GM10248 (cell line): Measurements from ENCODE around the gene TUT1.
"Not testable (repeated sequence)": the region's sequence is repeated elsewhere in the genome, so short reads cannot be mapped to it uniquely, and the experiment has no call there.

Source experiments
- CTCF ChIA-PET: fragments of 300-600 bp; sonication (Branson Sonifier 250); formaldehyde crosslinking; extraction: SDS; loops from one replicate; lab custom pipeline; 2021; ENCODE audit warnings: antibody characterized with exemption; lab: Yijun Ruan, JAX
- POLR2A ChIA-PET: fragments of 350-650 bp; sonication (Branson Sonifier 250); formaldehyde crosslinking; extraction: SDS; loops from one replicate; lab custom pipeline; 2020; ENCODE audit warnings: antibody characterized with exemption; lab: Yijun Ruan, JAX
- DNase-seq: peaks from one replicate; pipeline ENCODE4 v3.0.0; 2012; ENCODE audit errors: extremely low spot score
- TF ChIP-seq, protein P1 (sequence below): IDR thresholded peaks from 2 replicates; pipeline ENCODE4 v1.5.1; 2012; ENCODE audit warnings: mild to moderate bottlenecking, low read depth; ENCODE audit errors: extremely low read depth, missing control alignments, control extremely low read depth

TUT1 gene

DNA sequence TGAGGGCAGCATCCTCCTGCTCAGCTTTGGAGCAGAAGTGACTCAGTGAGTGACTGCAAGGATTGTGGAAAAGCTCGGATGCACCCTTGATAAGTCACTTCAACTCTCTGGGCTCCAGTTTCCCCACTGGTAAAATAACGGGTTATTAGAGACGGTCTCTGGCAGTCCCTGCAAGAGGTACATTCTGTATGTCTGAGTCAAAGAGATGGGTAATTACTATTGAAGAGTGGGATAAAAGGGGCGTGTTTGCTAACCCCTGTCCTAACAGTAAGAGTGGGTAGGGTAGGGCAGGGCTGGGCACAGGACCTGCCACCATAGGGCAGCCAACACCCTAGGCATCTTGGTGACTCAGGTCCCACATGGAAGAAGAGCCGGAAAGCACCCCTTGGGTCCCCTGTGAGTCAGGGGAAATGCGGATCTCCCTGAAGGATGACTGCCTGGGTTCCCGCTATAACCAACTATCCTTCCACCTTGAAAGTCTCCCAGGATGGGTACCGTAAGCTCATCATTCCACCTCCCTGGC is 37.4 kb downstream of the TUT1 start:
- POLR2A ChIA-PET: interaction anchor here (1.0 to 1.9 kb wide), 3 partner anchors 16 to 48 kb away, joined by 3 to 6 read pairs (median 4); partner anchors contain the start of genes EEF1G and MTA2
- CTCF ChIA-PET: interaction anchor here (0.8 to 13.0 kb wide), 4 partner anchors 10 to 158 kb away, joined by 3 to 247 read pairs (median 12); partner anchors contain the start of gene AHNAK
- no peak for DNase-seq
- TF ChIP-seq, protein P1, sequence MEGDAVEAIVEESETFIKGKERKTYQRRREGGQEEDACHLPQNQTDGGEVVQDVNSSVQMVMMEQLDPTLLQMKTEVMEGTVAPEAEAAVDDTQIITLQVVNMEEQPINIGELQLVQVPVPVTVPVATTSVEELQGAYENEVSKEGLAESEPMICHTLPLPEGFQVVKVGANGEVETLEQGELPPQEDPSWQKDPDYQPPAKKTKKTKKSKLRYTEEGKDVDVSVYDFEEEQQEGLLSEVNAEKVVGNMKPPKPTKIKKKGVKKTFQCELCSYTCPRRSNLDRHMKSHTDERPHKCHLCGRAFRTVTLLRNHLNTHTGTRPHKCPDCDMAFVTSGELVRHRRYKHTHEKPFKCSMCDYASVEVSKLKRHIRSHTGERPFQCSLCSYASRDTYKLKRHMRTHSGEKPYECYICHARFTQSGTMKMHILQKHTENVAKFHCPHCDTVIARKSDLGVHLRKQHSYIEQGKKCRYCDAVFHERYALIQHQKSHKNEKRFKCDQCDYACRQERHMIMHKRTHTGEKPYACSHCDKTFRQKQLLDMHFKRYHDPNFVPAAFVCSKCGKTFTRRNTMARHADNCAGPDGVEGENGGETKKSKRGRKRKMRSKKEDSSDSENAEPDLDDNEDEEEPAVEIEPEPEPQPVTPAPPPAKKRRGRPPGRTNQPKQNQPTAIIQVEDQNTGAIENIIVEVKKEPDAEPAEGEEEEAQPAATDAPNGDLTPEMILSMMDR: no peak

- ChIA-PET CTCF (interaction anchor here (0.8 to 13.0 kb wide), 6 partner anchors 9 to 158 kb away, joined by 3 to 247 read pairs (median 4); partner anchors contain the start of genes AHNAK and TUT1), POLR2A (interaction anchor here (0.7 to 2.6 kb wide), 6 partner anchors 16 to 112 kb away, joined by 3 to 8 read pairs (median 4); partner anchors contain the start of genes C11orf98, CSKMT, EEF1G and MTA2)
- DNase-seq: no peak
- TF ChIP-seq, protein P1: no peak
Measured at GRCh38 chr11:62553080-62553838, 38.1 kb downstream of the TUT1 start.

GRCh38 chr11:62552485-62553079 is 38.7 kb downstream of the TUT1 start:
- TF ChIP-seq, protein P1: no peak
- CTCF ChIA-PET: interaction anchor here (1.5 to 13.0 kb wide), 6 partner anchors 9 to 234 kb away, joined by 3 to 247 read pairs (median 6); partner anchors contain the start of genes AHNAK and TUT1
- POLR2A ChIA-PET: interaction anchor here (0.7 to 2.6 kb wide), 7 partner anchors 18 to 288 kb away, joined by 3 to 8 read pairs (median 4); partner anchors contain the start of genes C11orf98, CSKMT, EEF1G and TUT1
- no peak for DNase-seq

- not testable (repeated sequence) for DNase-seq
- POLR2A ChIA-PET: interaction anchor here (0.7 to 1.5 kb wide), 3 partner anchors 8 to 86 kb away, joined by 3 to 4 read pairs (median 4); no protein-coding TSS in a partner anchor
- CTCF ChIA-PET: interaction anchor here (1.1 to 13.0 kb wide), 6 partner anchors 7 to 156 kb away, joined by 3 to 247 read pairs (median 6); partner anchors contain the start of gene AHNAK
Measured at GRCh38 chr11:62550478-62550877, 40.8 kb downstream of the TUT1 start.

DNA sequence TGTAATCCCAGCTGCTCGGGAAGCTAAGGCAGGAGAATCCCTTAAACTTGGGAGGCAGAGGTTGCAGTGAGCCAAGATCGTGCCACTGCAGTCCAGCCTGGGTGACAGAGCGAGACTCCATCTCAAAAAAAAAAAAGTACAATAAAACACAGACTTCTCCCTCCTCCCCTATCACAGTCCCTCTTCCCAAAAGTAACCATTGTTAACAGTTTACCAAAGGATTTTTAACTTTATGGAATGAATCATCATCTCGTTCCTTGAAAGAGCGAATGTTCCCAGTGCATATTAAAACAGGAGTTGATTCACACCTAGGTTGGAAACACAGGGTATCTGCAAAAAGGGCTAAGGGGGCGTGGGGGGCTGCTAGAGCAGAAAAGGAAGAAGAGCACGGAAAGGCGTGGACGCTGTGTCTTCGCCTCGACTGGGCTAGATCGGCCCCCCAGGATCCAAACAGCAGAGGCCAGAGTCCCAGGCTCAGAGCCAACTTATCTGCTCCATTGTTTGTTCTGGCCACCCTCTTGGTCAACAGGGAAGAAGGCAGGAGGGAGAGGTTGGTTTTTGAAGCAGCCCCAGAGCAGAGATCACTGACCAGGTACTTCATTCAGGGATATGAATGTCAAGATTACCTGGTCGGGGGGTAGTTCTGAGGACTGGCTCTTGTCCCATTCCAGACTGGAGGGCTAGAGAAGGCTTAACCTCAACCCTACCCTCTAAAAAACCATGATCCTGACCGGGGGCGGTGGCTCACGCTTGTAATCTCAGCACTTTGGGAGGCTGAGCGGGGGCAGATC is 42.6 kb downstream of the TUT1 start:
- DNase-seq: no peak
- POLR2A ChIA-PET: no interaction called here
- CTCF ChIA-PET: interaction anchor here (1.0 to 10.0 kb wide), 3 partner anchors 7 to 154 kb away, joined by 4 to 247 read pairs (median 5); no protein-coding TSS in a partner anchor

GRCh38 chr11:62547691-62548281 is 43.5 kb downstream of the TUT1 start:
- POLR2A ChIA-PET: no interaction called here
- DNase-seq: no peak
- CTCF ChIA-PET: interaction anchor here (1.0 to 10.0 kb wide), 4 partner anchors 8 to 153 kb away, joined by 3 to 247 read pairs (median 4); no protein-coding TSS in a partner anchor
- TF ChIP-seq, protein P1: no peak

More for the DNA sequence above, 42.6 kb downstream of the TUT1 start:
- TF ChIP-seq, protein P1: no peak
